ENCODE results near the gene ZNF804A. TPM values are rescaled to one million over a fixed set of nuclear protein-coding genes. Genes with fewer than 3 reads are reported as not detected.

The ZNF804A gene
- total RNA-seq, 1 donor from 2014 or later, result not detected

GRCh38 chr2:184835398-184835715 lies 237.0 kb downstream of the ZNF804A start:
- Histone ChIP-seq H3K36me3 (ENCODE audit: control insufficient read depth, insufficient read depth, low read length) (no peaks in the 10 kb centered on the region), H3K27me3 (ENCODE audit: control insufficient read depth, insufficient read depth, low read length) (no peaks in the 10 kb centered on the region), H3K4me3 (ENCODE audit: low read depth, low read length) (no peak overlapping the region)
- DNase-seq (ENCODE audit: low read depth), result no peak
- TF ChIP-seq CTCF (IDR thresholded peaks at IDR 0.05; ENCODE audit: insufficient read depth, low read length, poor library complexity, severe bottlenecking), result no peak

GRCh38 chr2:184847331-184847730 lies 249.0 kb downstream of the ZNF804A start:
- no peak for TF ChIP-seq CTCF (IDR thresholded peaks at IDR 0.05; ENCODE audit: insufficient read depth, low read length, poor library complexity, severe bottlenecking)
- Histone ChIP-seq H3K27me3 (ENCODE audit: control insufficient read depth, insufficient read depth, low read length) (no peaks in the 10 kb centered on the region), H3K4me3 (ENCODE audit: low read depth, low read length) (no peak overlapping the region), H3K36me3 (ENCODE audit: control insufficient read depth, insufficient read depth, low read length) (no peaks in the 10 kb centered on the region)
- no peak for DNase-seq (ENCODE audit: low read depth)

- no peaks in the 10 kb centered on the region for H3K36me3 ChIP-seq (ENCODE audit: control insufficient read depth, insufficient read depth, low read length)
- no peak for DNase-seq (ENCODE audit: low read depth)
- H3K4me3 ChIP-seq (ENCODE audit: low read depth, low read length), result no peak overlapping the region
- no peak for TF ChIP-seq CTCF (IDR thresholded peaks at IDR 0.05; ENCODE audit: insufficient read depth, low read length, poor library complexity, severe bottlenecking)
- H3K27me3 ChIP-seq (ENCODE audit: control insufficient read depth, insufficient read depth, low read length), result no peaks in the 10 kb centered on the region
These were observed 251.2 kb downstream of the ZNF804A start for GRCh38 chr2:184849516-184849915.

GRCh38 chr2:184851576-184851975 lies 253.2 kb downstream of the ZNF804A start:
- Histone ChIP-seq H3K27me3 (ENCODE audit: control insufficient read depth, insufficient read depth, low read length) (no peaks in the 10 kb centered on the region), H3K36me3 (ENCODE audit: control insufficient read depth, insufficient read depth, low read length) (no peaks in the 10 kb centered on the region), H3K4me3 (ENCODE audit: low read depth, low read length) (no peak overlapping the region)
- DNase-seq (ENCODE audit: low read depth), result no peak
- no peak for TF ChIP-seq CTCF (IDR thresholded peaks at IDR 0.05; ENCODE audit: insufficient read depth, low read length, poor library complexity, severe bottlenecking)

GRCh38 chr2:184859187-184859586 lies 260.9 kb downstream of the ZNF804A start:
- no peak overlapping the region for H3K4me3 ChIP-seq (ENCODE audit: low read depth, low read length)
- no peak for DNase-seq (ENCODE audit: low read depth)
- H3K27me3 ChIP-seq (ENCODE audit: control insufficient read depth, insufficient read depth, low read length), result no peaks in the 10 kb centered on the region
- no peak for TF ChIP-seq CTCF (IDR thresholded peaks at IDR 0.05; ENCODE audit: insufficient read depth, low read length, poor library complexity, severe bottlenecking)
- no peaks in the 10 kb centered on the region for H3K36me3 ChIP-seq (ENCODE audit: control insufficient read depth, insufficient read depth, low read length)

GRCh38 chr2:184860744-184861143 lies 262.4 kb downstream of the ZNF804A start:
- TF ChIP-seq CTCF (IDR thresholded peaks at IDR 0.05; ENCODE audit: insufficient read depth, low read length, poor library complexity, severe bottlenecking), result no peak
- Histone ChIP-seq H3K27me3 (ENCODE audit: control insufficient read depth, insufficient read depth, low read length) (no peaks in the 10 kb centered on the region), H3K4me3 (ENCODE audit: low read depth, low read length) (no peak overlapping the region), H3K36me3 (ENCODE audit: control insufficient read depth, insufficient read depth, low read length) (no peaks in the 10 kb centered on the region)
- DNase-seq (ENCODE audit: low read depth), result no peak
